GM12878 (cell line): ENCODE results near the gene ANK3. TPM values are rescaled to one million over a fixed set of nuclear protein-coding genes. Genes with fewer than 3 reads are reported as not detected.

Experiments used
- ATAC-seq: fragments of 200-7000 bp; cut with Tn5 transposase; 3 replicates; pipeline ENCODE4 v1.9.1; 2020; ENCODE audit warnings: mild to moderate bottlenecking, moderate library complexity
- BruUV-seq: library from RNA; stranded (reverse); fragments of 400-500 nt; replicated peaks from 2 replicates; lab custom pipeline; 2021; lab: Mats Ljungman, UMichigan
- CTCF ChIA-PET: fragments of 300-600 bp; sonication (Branson Sonifier 250); formaldehyde crosslinking; extraction: SDS; loops from one replicate; lab custom pipeline; 2021; ENCODE audit warnings: inconsistent platforms; lab: Yijun Ruan, JAX
- POLR2A ChIA-PET: fragments of 350-600 bp; formaldehyde crosslinking; extraction: SDS; loops from one replicate; lab custom pipeline; 2021; ENCODE audit warnings: inconsistent platforms; lab: Charles Lee
- RAD21 ChIA-PET: fragments of 300-600 bp; sonication (Branson Sonifier 250); formaldehyde crosslinking; loops from one replicate; lab custom pipeline; 2023; ENCODE audit warnings: antibody characterized with exemption; ENCODE audit not compliant: unreplicated experiment; lab: Charles Lee
- SMC1A ChIA-PET: fragments of 300-600 bp; sonication (Branson Sonifier 250); formaldehyde crosslinking; loops from one replicate; lab custom pipeline; 2023; ENCODE audit not compliant: unreplicated experiment, uncharacterized antibody; lab: Charles Lee
- DNase-seq: peaks from one replicate; pipeline ENCODE4 v3.0.0-alpha.2; 2011; ENCODE audit warnings: low read depth, low spot score
- FAIRE-seq: peaks from 3 replicates; lab custom pipeline; 2011; peaks lifted over from hg19 to GRCh38; lab: Jason Lieb, UNC
- H2AFZ ChIP-seq: 2 replicates; pipeline ENCODE4 v1.6.0; 2011; ENCODE audit warnings: low read depth, low read length, control low read depth; ENCODE audit not compliant: control insufficient read depth
- H3K27ac ChIP-seq: 2 replicates; pipeline ENCODE4 v1.5.1; 2011; ENCODE audit warnings: control low read depth; ENCODE audit not compliant: control insufficient read depth, insufficient read depth
- H3K27me3 ChIP-seq, 2 experiments: replicated peaks in 1 of 2; 2 replicates each; pipeline versions ENCODE4 v1.6.0 to v1.6.1; 2011; ENCODE audit warnings: low read length in 1 of 2; ENCODE audit not compliant: control insufficient read depth in 2 of 2, insufficient read depth in 2 of 2
- H3K36me3 ChIP-seq, 2 experiments: 2 replicates each; pipeline ENCODE4 v1.5.1; 2011; ENCODE audit warnings: low read length in 1 of 2; ENCODE audit not compliant: control insufficient read depth in 2 of 2, insufficient read depth in 2 of 2
- H3K4me1 ChIP-seq: 2 replicates; pipeline ENCODE4 v1.6.1; 2011; ENCODE audit warnings: mild to moderate bottlenecking, low read length, moderate library complexity, mixed read lengths; ENCODE audit not compliant: control insufficient read depth, insufficient read depth
- H3K4me2 ChIP-seq: 2 replicates; pipeline ENCODE4 v1.6.0; 2011; ENCODE audit warnings: control low read depth; ENCODE audit not compliant: control insufficient read depth, insufficient read depth
- H3K4me3 ChIP-seq: fragments of 200-600 bp; sonication (generic); 2 replicates; pipeline ENCODE4 v1.5.1; 2016
- H3K79me2 ChIP-seq: 2 replicates; pipeline ENCODE4 v1.6.0; 2011; ENCODE audit warnings: low read length; ENCODE audit not compliant: control insufficient read depth, insufficient read depth
- H3K9ac ChIP-seq: 2 replicates; pipeline ENCODE4 v1.8.0; 2011; ENCODE audit warnings: low read length, control low read depth, mixed read lengths; ENCODE audit not compliant: control insufficient read depth, insufficient read depth
- H3K9me3 ChIP-seq: replicated peaks from 3 replicates; pipeline ENCODE4 v1.5.1; 2011; ENCODE audit warnings: mild to moderate bottlenecking, low read length; ENCODE audit not compliant: control insufficient read depth, insufficient read depth
- H4K20me1 ChIP-seq: 2 replicates; pipeline ENCODE4 v1.6.0; 2011; ENCODE audit not compliant: control insufficient read depth, insufficient read depth
- ATF7 ChIP-seq: fragments of 450-650 bp; IDR thresholded peaks from 2 replicates; pipeline ENCODE4 v1.6.1; 2016; ENCODE audit warnings: low read depth, mild to moderate bottlenecking
- BCLAF1 ChIP-seq: fragments of 450-650 bp; IDR thresholded peaks from 2 replicates; pipeline ENCODE4 v1.6.1; 2017; ENCODE audit warnings: antibody characterized with exemption, mild to moderate bottlenecking, moderate library complexity
- BHLHE40 ChIP-seq, 2 experiments: fragments of 450-650 bp in 1 of 2; IDR thresholded peaks; 2 replicates each; pipeline ENCODE4 v1.6.1; 2011 to 2017; ENCODE audit warnings: low read depth in 2 of 2, borderline replicate concordance in 1 of 2, improper control_type of control experiment in 1 of 2, low read length in 1 of 2, mild to moderate bottlenecking in 1 of 2
- CBX3 ChIP-seq: fragments of 200-600 bp; sonication (generic); IDR thresholded peaks from 2 replicates; pipeline ENCODE4 v1.6.1; 2016; ENCODE audit warnings: low read depth, borderline replicate concordance
- E2F8 ChIP-seq: fragments of 450-650 bp; IDR thresholded peaks from 2 replicates; pipeline ENCODE4 v1.6.1; 2018; ENCODE audit warnings: mild to moderate bottlenecking, low read depth, moderate library complexity; ENCODE audit not compliant: partially characterized antibody
- EED ChIP-seq: sonication (generic); IDR thresholded peaks from 2 replicates; pipeline ENCODE4 v1.6.1; 2016; ENCODE audit warnings: antibody characterized with exemption, low read depth
- FOXK2 ChIP-seq: fragments of 450-650 bp; IDR thresholded peaks from 2 replicates; pipeline ENCODE4 v1.6.1; 2017; ENCODE audit warnings: mild to moderate bottlenecking, moderate library complexity
- HCFC1 ChIP-seq: fragments of 150-350 bp; IDR thresholded peaks from 2 replicates; pipeline ENCODE4 v1.6.1; 2014; ENCODE audit warnings: low read length
- IKZF1 ChIP-seq: fragments of 450-650 bp; conservative IDR thresholded peaks from 2 replicates; pipeline ENCODE4 v1.6.1; 2017; ENCODE audit warnings: antibody characterized with exemption, mild to moderate bottlenecking
- MTA3 ChIP-seq: IDR thresholded peaks from 2 replicates; pipeline ENCODE4 v1.6.1; 2012; ENCODE audit warnings: low read length, inconsistent platforms, borderline replicate concordance
- SIX5 ChIP-seq: IDR thresholded peaks from 2 replicates; pipeline ENCODE4 v1.6.1; 2011; ENCODE audit warnings: mild to moderate bottlenecking, low read depth, low read length, moderate library complexity; ENCODE audit not compliant: severe bottlenecking
- ZBTB4 ChIP-seq: fragments of 450-650 bp; formaldehyde crosslinking; IDR thresholded peaks from 2 replicates; pipeline ENCODE4 v1.4.0; 2022; ENCODE audit warnings: mild to moderate bottlenecking, moderate library complexity
- ZNF24 ChIP-seq: fragments of 450-650 bp; IDR thresholded peaks from 2 replicates; pipeline ENCODE4 v1.6.1; 2017; ENCODE audit warnings: antibody characterized with exemption, mild to moderate bottlenecking
- ZNF274 ChIP-seq: IDR thresholded peaks from one replicate; pipeline ENCODE4 v1.8.0; 2011; ENCODE audit not compliant: insufficient read length, insufficient read depth
- ZSCAN29 ChIP-seq: fragments of 450-650 bp; IDR thresholded peaks from 2 replicates; pipeline ENCODE4 v1.6.1; 2017; ENCODE audit warnings: mild to moderate bottlenecking, moderate library complexity
- WGBS: methylation state at CpG from one replicate; pipeline ENCODE4 v1.1.6; 2016; ENCODE audit warnings: low lambda C conversion rate; ENCODE audit not compliant: insufficient replicate concordance, insufficient coverage; ENCODE audit errors: missing lambda C conversion rate; 5-methylcytosine and 5-hydroxymethylcytosine counted together
- in situ Hi-C: fragments of 300-500 bp; cut with MboI; formaldehyde crosslinking; loops from 9 replicates; pipeline ENCODE4 v1.14.3; 2018; ENCODE audit warnings: mixed read lengths
- intact Hi-C: fragments of 100-400 bp; cut with micrococcal nuclease; formaldehyde crosslinking; loops from one replicate; pipeline ENCODE4 v1.14.2; 2022; ENCODE audit not compliant: unreplicated experiment
- polyA plus RNA-seq, 11 experiments: library from polyadenylated mRNA; depleted of rRNA in 4 of 11; unstranded in 6 of 11; stranded (reverse) in 5 of 11; fragments of >200 nt; fragmentation: Nextera tagmentation in 4 of 11; fragmentation: Illumina TruSeq in 1 of 11; extraction: Ambion mirVana in 4 of 11; extraction: Trizol in 1 of 11; gene quantifications; 1 replicate in 1 of 11; 2 replicates in 10 of 11; pipeline versions ENCODE4 v1.2.1 to v1.2.3, GENCODE V29; 2011 to 2016; ENCODE audit warnings: inconsistent platforms in 2 of 11, missing spikeins in 2 of 11, low read depth in 1 of 11
- total RNA-seq, 4 experiments: library from RNA; depleted of rRNA in 3 of 4; stranded (reverse); fragments of >200 nt in 3 of 4; fragmentation: Illumina TruSeq in 1 of 4; extraction: Trizol in 1 of 4; gene quantifications; 2 replicates each; pipeline versions ENCODE4 v1.2.1 to v1.2.3, GENCODE V29; 2013 to 2021

The ANK3 gene
- total and polyA plus RNA-seq, 10 of the 15 experiments (the other 5 are each of a cell fraction or from before 2014, with no cell fraction given), result 0.06 to 0.82 (median 0.20) TPM; not detected in 2

- TF ChIP-seq CBX3 (no peak), SIX5 (no peak), ZNF24 (no peak), ATF7 (no peak), E2F8 (no peak), BHLHE40 (IDR thresholded peaks at IDR 0.05; ENCODE audit: borderline replicate concordance in 1 of 2, low read depth in 2 of 2, low read length in 1 of 2) (no peak), FOXK2 (no peak)
- TF ChIP-seq, all 136 proteins: peak for 0
Observed at GRCh38 chr10:60162631-60163030, 227.0 kb downstream of the ANK3 start (continued).

GRCh38 chr10:60155943-60156683 is 233.6 kb downstream of the ANK3 start:
- RAD21 ChIA-PET, result no interaction called here
- Histone ChIP-seq H3K9ac (no peak overlapping the region), H3K79me2 (no peaks in the 10 kb centered on the region), H3K4me1 (no peaks in the 10 kb centered on the region), H4K20me1 (no peaks in the 10 kb centered on the region), H3K27ac (no peak overlapping the region), H2AFZ (no peak overlapping the region), H3K36me3 (no peaks in the 10 kb centered on the region), H3K27me3 (no peaks in the 10 kb centered on the region), H3K4me3 (no peak overlapping the region), H3K4me2 (no peak overlapping the region), H3K9me3 (no peaks in the 10 kb centered on the region)
- WGBS, result 34% methylated on average over 6 of the region's 6 CpGs
- POLR2A ChIA-PET, result no interaction called here
- BruUV-seq, result no TSS peak
- SMC1A ChIA-PET, result interaction anchor here (0.7 kb wide), 1 partner anchor 69 kb away, joined by 3 read pairs; no protein-coding TSS in a partner anchor
- in situ Hi-C loops, result no loop called here
- ATAC-seq (no peak), FAIRE-seq (no peak), DNase-seq (no peak)
- intact Hi-C loops, result no loop called here
- CTCF ChIA-PET, result no interaction called here
- TF ChIP-seq MTA3, result no peak
- TF ChIP-seq ZSCAN29, result no peak
- TF ChIP-seq ZNF274, result no peak
- no peak for TF ChIP-seq EED
- no peak for TF ChIP-seq IKZF1
- TF ChIP-seq ZBTB4, result no peak
- no peak for TF ChIP-seq BCLAF1
- no peak for TF ChIP-seq HCFC1
